Activated effector memory CD4-positive, alpha-beta T cell treated with anti-CD3 and anti-CD28 coated beads, Interleukin-2, amount 50 U/mL, for 16 hours (primary cell): Measurements from ENCODE around the gene IPCEF1.

Experiments used
- DNase-seq: peaks from one replicate; pipeline ENCODE4 v3.0.0-alpha.2; 2020

The IPCEF1 gene

GRCh38 chr6:154156135-154156896 is 200.3 kb downstream of the IPCEF1 start:
- peak; percentile 85 for DNase-seq

- peak; percentile 82 for DNase-seq
Measured at GRCh38 chr6:154154389-154154967, 202.1 kb downstream of the IPCEF1 start.

- no peak for DNase-seq
Measured at GRCh38 chr6:154143753-154144152, 212.8 kb downstream of the IPCEF1 start.

- DNase-seq = no peak
Measured at GRCh38 chr6:154140743-154141142, 215.9 kb downstream of the IPCEF1 start.

DNA sequence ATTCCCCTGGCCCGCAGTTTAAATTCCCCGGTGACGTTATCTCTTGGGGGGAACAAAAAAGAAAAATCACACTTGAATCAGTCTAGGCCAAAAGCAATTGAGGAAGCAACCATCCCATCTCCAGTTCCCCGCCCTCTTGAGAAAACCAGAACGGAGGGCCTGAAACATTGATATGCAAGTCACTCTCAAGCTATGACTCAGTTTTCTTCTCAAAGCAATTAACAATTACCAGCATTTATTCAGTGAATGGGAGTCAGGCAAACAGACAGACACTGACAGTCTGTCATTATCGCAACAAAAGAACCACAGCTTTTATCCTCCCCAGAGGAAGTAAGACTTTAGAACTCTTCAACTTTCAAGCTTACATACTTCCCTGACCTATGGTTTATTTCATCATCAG is 216.7 kb downstream of the IPCEF1 start:
- no peak for DNase-seq

DNA sequence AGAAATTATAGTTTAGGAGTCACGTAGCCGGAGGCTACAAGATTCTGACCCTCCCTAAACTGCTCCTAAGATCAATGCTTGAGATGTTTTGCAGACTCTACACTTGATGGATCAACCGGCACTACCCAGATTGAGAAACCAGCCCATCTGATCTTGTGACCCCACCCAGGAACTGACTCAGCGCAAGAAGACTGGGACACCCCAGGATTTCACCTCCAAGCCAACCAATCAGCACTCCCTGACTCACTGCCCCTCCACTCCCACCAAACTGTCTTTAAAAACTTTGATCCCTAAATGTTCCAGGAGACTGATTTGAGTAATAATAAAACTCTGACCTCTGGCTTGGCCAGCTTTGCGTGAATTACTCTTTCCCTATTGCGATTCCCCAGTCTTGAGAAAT is 217.8 kb downstream of the IPCEF1 start:
- DNase-seq = no peak

- no peak for DNase-seq
Measured at GRCh38 chr6:154134471-154135147, 222.0 kb downstream of the IPCEF1 start.

DNA sequence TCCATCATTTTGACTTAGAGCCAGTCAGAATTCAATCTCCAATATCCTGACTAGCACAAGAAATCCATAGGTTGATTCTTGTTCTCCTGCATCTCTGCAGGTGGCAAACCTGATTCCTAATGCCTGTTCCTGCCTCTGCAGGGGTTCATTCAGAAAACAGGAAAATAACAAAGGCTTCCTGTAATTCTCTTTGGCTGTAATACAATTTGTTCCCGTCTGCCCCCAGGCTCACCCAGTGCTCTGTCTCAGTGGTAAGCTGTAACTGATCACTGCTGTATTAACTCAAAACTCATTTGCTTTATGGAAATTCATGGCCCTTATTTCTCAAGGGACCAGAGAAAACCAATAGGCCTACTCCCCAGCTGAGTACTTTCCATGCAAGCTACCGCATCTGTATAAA is 228.9 kb downstream of the IPCEF1 start:
- DNase-seq = no peak

- no peak for DNase-seq
Measured at GRCh38 chr6:154125421-154125820, 231.2 kb downstream of the IPCEF1 start.

GRCh38 chr6:154123155-154123956 is 233.2 kb downstream of the IPCEF1 start:
- no peak for DNase-seq

DNA sequence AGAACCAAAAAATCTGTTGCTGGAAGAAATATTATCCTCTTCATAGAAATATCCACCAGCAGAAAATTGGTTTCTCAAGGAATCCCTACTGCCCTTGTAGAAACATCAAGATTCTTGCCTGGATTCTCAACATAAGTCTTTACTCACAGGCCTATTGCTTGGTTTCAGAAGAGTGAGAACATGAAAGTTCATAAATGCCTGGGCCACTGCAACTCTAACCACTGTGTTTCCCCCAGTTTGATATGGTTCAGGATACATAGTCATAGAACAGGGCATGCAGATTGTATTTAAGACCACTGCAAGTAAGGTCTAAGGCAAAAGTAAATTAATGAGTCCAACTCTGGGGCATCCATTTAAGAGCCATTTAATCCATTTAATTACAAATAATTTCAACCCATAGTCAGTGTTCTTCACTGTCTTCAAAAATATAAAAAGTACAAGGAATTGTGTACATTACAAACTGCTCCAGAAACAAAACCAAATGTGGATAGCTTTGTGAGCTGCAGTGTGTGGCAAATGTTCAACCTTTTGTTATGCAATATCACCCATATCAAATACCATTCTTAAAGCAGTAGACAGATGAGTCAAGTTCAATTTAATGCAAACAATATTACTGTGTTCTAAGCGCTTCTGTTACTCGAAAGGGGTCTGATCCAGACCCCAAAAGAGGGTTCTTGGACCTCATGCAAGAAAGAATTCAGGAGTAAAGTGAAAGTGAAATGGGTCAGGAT is 234.2 kb downstream of the IPCEF1 start:
- no peak for DNase-seq

DNA sequence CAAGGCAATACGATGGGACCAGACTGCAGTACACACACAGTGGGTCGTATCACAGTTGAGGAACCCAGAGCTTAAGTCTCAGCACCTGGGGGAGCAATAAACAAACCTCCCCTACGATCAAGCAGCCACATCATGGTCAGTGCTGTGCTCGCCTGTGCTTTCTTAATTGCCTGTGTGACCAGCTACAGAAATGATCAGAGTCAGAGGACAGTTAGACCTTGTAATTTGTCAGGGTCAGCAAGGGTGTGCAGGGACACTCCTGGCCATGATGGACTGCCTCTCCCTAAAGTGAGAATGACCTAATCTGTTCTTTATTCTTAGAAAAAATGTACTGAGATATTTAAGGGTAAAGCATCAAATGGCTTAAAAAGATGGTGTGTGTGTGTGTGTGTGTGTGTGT is 239.1 kb downstream of the IPCEF1 start:
- DNase-seq = no peak

DNA sequence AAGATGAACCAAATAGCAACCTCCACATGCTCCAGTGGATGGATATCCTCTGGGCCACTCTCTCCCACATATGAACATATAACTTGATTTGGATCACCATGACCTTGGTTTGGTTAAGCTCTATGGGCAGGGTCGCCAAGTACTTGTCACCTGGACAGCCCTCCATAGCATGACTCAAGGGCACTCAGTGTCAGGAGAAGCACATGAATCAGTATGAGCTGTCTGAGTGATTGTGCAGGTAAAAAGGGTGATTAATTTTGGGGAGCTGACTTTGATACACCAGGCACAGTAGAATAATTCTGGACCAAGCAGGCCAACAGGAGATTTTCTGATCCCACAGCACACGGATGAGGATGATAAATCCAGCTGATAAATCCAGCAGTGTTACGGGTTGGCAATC is 243.2 kb downstream of the IPCEF1 start:
- DNase-seq = no peak

DNA sequence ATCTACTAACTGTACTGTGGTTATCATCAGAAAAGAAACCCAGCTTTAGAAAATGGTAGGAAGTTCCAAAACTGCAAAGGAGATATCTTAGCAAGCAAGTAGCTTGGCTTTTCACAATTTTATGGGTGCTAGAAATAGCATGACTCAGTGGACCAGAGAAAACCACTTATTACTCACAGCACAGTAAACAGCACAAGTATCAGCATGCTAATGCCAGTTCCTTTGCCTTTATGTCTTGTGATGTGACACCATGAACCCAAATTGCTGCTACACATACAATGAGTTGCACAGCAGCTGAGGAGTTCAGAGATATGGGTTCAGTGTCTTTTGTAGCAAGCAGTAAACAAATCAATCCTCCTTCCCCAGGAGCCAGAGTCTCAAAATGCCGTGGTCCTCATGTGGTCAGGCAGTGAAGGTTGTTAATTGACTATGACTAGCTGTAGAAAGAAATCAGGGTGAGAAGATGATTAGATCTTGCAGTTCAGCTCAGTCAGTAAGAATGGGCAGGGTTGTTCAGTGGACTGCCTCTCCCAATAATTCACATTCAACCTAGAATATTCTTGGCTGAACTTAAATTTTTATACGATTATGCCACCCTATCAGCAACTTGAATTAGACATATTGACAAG is 244.3 kb downstream of the IPCEF1 start:
- no peak for DNase-seq

- no peak for DNase-seq
Measured at GRCh38 chr6:154111025-154111424, 245.6 kb downstream of the IPCEF1 start.

DNA sequence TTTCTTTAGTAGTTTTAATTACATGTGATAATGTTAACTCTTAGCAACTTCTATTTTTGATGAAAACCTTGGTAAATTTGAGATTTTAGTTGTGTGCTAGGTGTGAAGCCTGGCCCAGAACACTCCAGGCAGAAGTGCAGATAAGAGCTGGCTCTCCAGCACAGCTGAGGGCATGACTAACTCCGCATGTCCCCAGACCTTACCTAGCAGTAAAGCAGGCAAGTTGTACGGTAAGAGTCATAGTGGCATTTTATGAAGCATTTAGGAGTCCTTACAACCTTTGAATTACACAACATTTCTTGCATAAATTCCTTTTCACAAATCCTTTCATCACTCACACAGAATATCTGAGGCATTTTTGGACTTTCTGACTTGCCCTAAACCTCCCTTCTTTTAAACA is 250.4 kb downstream of the IPCEF1 start:
- DNase-seq = no peak
